ENCODE data around the gene GALK2.

GALK2 gene

GRCh38 chr15:49169880-49170597, at the start of gene GALK2:
Gene GALK2 (plus strand): TSS chr15:49170247. CDS start chr15:49170323, 76 bp downstream.
- DNase-seq (ENCODE audit: low read depth) = peak; percentile 42

GRCh38 chr15:49120832-49121231, 49.2 kb upstream of the GALK2 start:
- no peak for DNase-seq (ENCODE audit: low read depth)

- no peak for DNase-seq (ENCODE audit: low read depth)
These were observed 48.1 kb upstream of the GALK2 start for GRCh38 chr15:49121901-49122300.

- no peak for DNase-seq (ENCODE audit: low read depth)
These were observed 47.4 kb upstream of the GALK2 start for GRCh38 chr15:49122541-49123062.

- no peak for DNase-seq (ENCODE audit: low read depth)
These were observed 45.7 kb upstream of the GALK2 start for GRCh38 chr15:49124371-49124770.

- DNase-seq (ENCODE audit: low read depth) = no peak
These were observed 38.6 kb upstream of the GALK2 start for GRCh38 chr15:49131403-49131802.

GRCh38 chr15:49134683-49135341, 35.2 kb upstream of the GALK2 start:
- no peak for DNase-seq (ENCODE audit: low read depth)

GRCh38 chr15:49135342-49135857, 34.6 kb upstream of the GALK2 start:
- no peak for DNase-seq (ENCODE audit: low read depth)

- DNase-seq (ENCODE audit: low read depth) = no peak
These were observed 34.1 kb upstream of the GALK2 start for GRCh38 chr15:49135911-49136310.

- DNase-seq (ENCODE audit: low read depth) = no peak
These were observed 32.2 kb upstream of the GALK2 start for GRCh38 chr15:49137861-49138260.

- no peak for DNase-seq (ENCODE audit: low read depth)
These were observed 24.1 kb upstream of the GALK2 start for GRCh38 chr15:49145651-49146609.

- DNase-seq (ENCODE audit: low read depth) = no peak
These were observed 21.7 kb upstream of the GALK2 start for GRCh38 chr15:49148298-49148697.

- no peak for DNase-seq (ENCODE audit: low read depth)
These were observed 21.3 kb upstream of the GALK2 start for GRCh38 chr15:49148727-49149126.

GRCh38 chr15:49151831-49152230, 18.2 kb upstream of the GALK2 start:
- DNase-seq (ENCODE audit: low read depth) = no peak

GRCh38 chr15:49152552-49153312, 17.3 kb upstream of the GALK2 start:
- no peak for DNase-seq (ENCODE audit: low read depth)

GRCh38 chr15:49154359-49154758, 15.7 kb upstream of the GALK2 start:
- no peak for DNase-seq (ENCODE audit: low read depth)

- DNase-seq (ENCODE audit: low read depth) = no peak
These were observed 15.3 kb upstream of the GALK2 start for GRCh38 chr15:49154799-49155109.

GRCh38 chr15:49155110-49155833, 14.8 kb upstream of the GALK2 start, which contains the start of gene COPS2:
Gene COPS2 (minus strand): TSS chr15:49155599. CDS start chr15:49155578, 21 bp downstream.
- DNase-seq (ENCODE audit: low read depth) = peak; percentile 85

- DNase-seq (ENCODE audit: low read depth) = no peak
These were observed 14.0 kb upstream of the GALK2 start for GRCh38 chr15:49155834-49156627.

GRCh38 chr15:49163678-49164077, 6.4 kb upstream of the GALK2 start:
- DNase-seq (ENCODE audit: low read depth) = no peak
